ENCODE results near the gene DBT. TPM values are rescaled to one million over a fixed set of nuclear protein-coding genes. Genes with fewer than 3 reads are reported as not detected.

The DBT gene
- total and polyA plus RNA-seq, 2 donors (not counting 1 experiment from before 2014, with no cell fraction given), result 2.6 to 15.1 TPM

GRCh38 chr1:100215101-100215500 lies 34.5 kb downstream of the DBT start:
- no peaks in the 10 kb centered on the region for H3K9me3 Mint-ChIP-seq (ENCODE audit: insufficient read depth)
- ChIA-PET CTCF (interaction anchor here (0.9 kb wide), 1 partner anchor 245 kb away, joined by 3 read pairs; no protein-coding TSS in a partner anchor), POLR2A (no interaction called here)
- ATAC-seq (ENCODE audit: low read depth), result no peak
- no peaks in the 10 kb centered on the region for H3K4me1 Mint-ChIP-seq
- no peak overlapping the region for H3K27ac Mint-ChIP-seq
- no peaks in the 10 kb centered on the region for H3K9me3 ChIP-seq (ENCODE audit: control extremely low read depth in 1 of 3, control insufficient read depth in 2 of 3, insufficient read depth in 1 of 3, low read length in 2 of 3)
- H3K4me1 ChIP-seq (ENCODE audit: control insufficient read depth in 2 of 2, insufficient read depth in 2 of 2, low read length in 2 of 2), result no peaks in the 10 kb centered on the region
- H3K9ac ChIP-seq (ENCODE audit: low read length), result no peak overlapping the region
- H3K27me3 ChIP-seq (replicated peaks in 1 of 4; ENCODE audit: control extremely low read depth in 1 of 4, control insufficient read depth in 3 of 4, insufficient read depth in 4 of 4, low read length in 3 of 4), result no peaks in the 10 kb centered on the region
- no peak for DNase-seq
- no peaks in the 10 kb centered on the region for H3K79me2 ChIP-seq (ENCODE audit: control insufficient read depth, insufficient read depth, low read length)
- no peak overlapping the region for H3K4me2 ChIP-seq (replicated peaks; ENCODE audit: low read depth, low read length, poor library complexity, severe bottlenecking)
- no peak overlapping the region for H3K4me3 ChIP-seq (ENCODE audit: control extremely low read depth in 1 of 5, extremely low read depth in 1 of 5, insufficient read depth in 1 of 5, low read depth in 2 of 5, low read length in 4 of 5)
- WGBS (ENCODE audit: insufficient coverage), result no CpG with 5 or more reads among the region's 1 CpG
- intact Hi-C loops (cut with micrococcal nuclease), result no loop called here
- no peaks in the 10 kb centered on the region for H4K20me1 ChIP-seq (ENCODE audit: control insufficient read depth, insufficient read depth, low read length, poor library complexity, severe bottlenecking)
- no peak overlapping the region for H3K4me3 Mint-ChIP-seq
- H3K36me3 ChIP-seq (replicated peaks in 1 of 2; ENCODE audit: control extremely low read depth in 1 of 2, control insufficient read depth in 1 of 2, extremely low read depth in 1 of 2, insufficient read depth in 2 of 2, low read length in 1 of 2), result peaks cover 0 to 47% of the 10 kb centered on the region in 2 experiments
- H3K27ac ChIP-seq (ENCODE audit: low read length in 2 of 2), result no peak overlapping the region
- no peaks in the 10 kb centered on the region for H3K27me3 Mint-ChIP-seq
- TF ChIP-seq CTCF (IDR thresholded peaks at IDR 0.05) (no peak), EZH2 (IDR thresholded peaks at IDR 0.05; ENCODE audit: borderline replicate concordance, insufficient read depth, low read depth, low read length, poor library complexity, severe bottlenecking) (no peak)
- H2AFZ ChIP-seq (ENCODE audit: insufficient read depth, low read depth, low read length, poor library complexity, severe bottlenecking), result no peak overlapping the region

- no peak for ATAC-seq (ENCODE audit: low read depth)
- intact Hi-C loops (cut with micrococcal nuclease), result no loop called here
- H3K36me3 ChIP-seq (replicated peaks in 1 of 2; ENCODE audit: control extremely low read depth in 1 of 2, control insufficient read depth in 1 of 2, extremely low read depth in 1 of 2, insufficient read depth in 2 of 2, low read length in 1 of 2), result peaks cover 0 to 46% of the 10 kb centered on the region in 2 experiments
Measured at GRCh38 chr1:100213141-100213540, 36.5 kb downstream of the DBT start.

More at GRCh38 chr1:100213141-100213540, 36.5 kb downstream of the DBT start:
- Histone ChIP-seq H3K79me2 (ENCODE audit: control insufficient read depth, insufficient read depth, low read length) (no peaks in the 10 kb centered on the region), H3K4me2 (replicated peaks; ENCODE audit: low read depth, low read length, poor library complexity, severe bottlenecking) (no peak overlapping the region), H3K9me3 (ENCODE audit: control extremely low read depth in 1 of 3, control insufficient read depth in 2 of 3, insufficient read depth in 1 of 3, low read length in 2 of 3) (no peaks in the 10 kb centered on the region), H3K27ac (ENCODE audit: low read length in 2 of 2) (no peak overlapping the region), H3K4me3 (ENCODE audit: control extremely low read depth in 1 of 5, extremely low read depth in 1 of 5, insufficient read depth in 1 of 5, low read depth in 2 of 5, low read length in 4 of 5) (no peak overlapping the region), H3K4me1 (ENCODE audit: control insufficient read depth in 2 of 2, insufficient read depth in 2 of 2, low read length in 2 of 2) (no peaks in the 10 kb centered on the region), H3K27me3 (replicated peaks in 1 of 4; ENCODE audit: control extremely low read depth in 1 of 4, control insufficient read depth in 3 of 4, insufficient read depth in 4 of 4, low read length in 3 of 4) (no peaks in the 10 kb centered on the region), H3K9ac (ENCODE audit: low read length) (no peak overlapping the region), H4K20me1 (ENCODE audit: control insufficient read depth, insufficient read depth, low read length, poor library complexity, severe bottlenecking) (no peaks in the 10 kb centered on the region), H2AFZ (ENCODE audit: insufficient read depth, low read depth, low read length, poor library complexity, severe bottlenecking) (no peak overlapping the region)
- ChIA-PET CTCF (no interaction called here), POLR2A (no interaction called here)
- Mint-ChIP-seq H3K27ac (no peak overlapping the region), H3K4me3 (no peak overlapping the region), H3K27me3 (no peaks in the 10 kb centered on the region), H3K4me1 (no peaks in the 10 kb centered on the region), H3K9me3 (ENCODE audit: insufficient read depth) (no peaks in the 10 kb centered on the region)
- DNase-seq, result no peak
- 99% methylated on average over 37 of the region's 37 CpGs for WGBS (ENCODE audit: insufficient coverage)
- no peak for TF ChIP-seq CTCF (IDR thresholded peaks at IDR 0.05)
- TF ChIP-seq EZH2 (IDR thresholded peaks at IDR 0.05; ENCODE audit: borderline replicate concordance, insufficient read depth, low read depth, low read length, poor library complexity, severe bottlenecking), result no peak

Data from B cell (primary cell).